Measurements from ENCODE around the gene NAPB.
"Not testable (repeated sequence)": the region's sequence is repeated elsewhere in the genome, so short reads cannot be mapped to it uniquely, and the experiment has no call there.

The NAPB gene

GRCh38 chr20:23350904-23351838, 70.1 kb downstream of the NAPB start:
- in situ Hi-C loops (cut with MboI; ENCODE audit: low pct_unique_long_range_greater_than_20kb, low sequenced_read_pairs, unreplicated experiment), result no loop called here

GRCh38 chr20:23350196-23350903, 70.9 kb downstream of the NAPB start, which contains the start of gene NXT1:
Gene NXT1 (plus strand): TSS chr20:23350791. CDS start chr20:23354042, 3,251 bp downstream.
- in situ Hi-C loops (cut with MboI; ENCODE audit: low pct_unique_long_range_greater_than_20kb, low sequenced_read_pairs, unreplicated experiment), result no loop called here
- peak; percentile 92 for DNase-seq (ENCODE audit: low spot score)

More at GRCh38 chr20:23350904-23351838, 70.1 kb downstream of the NAPB start:
- TF ChIP-seq, protein P1, sequence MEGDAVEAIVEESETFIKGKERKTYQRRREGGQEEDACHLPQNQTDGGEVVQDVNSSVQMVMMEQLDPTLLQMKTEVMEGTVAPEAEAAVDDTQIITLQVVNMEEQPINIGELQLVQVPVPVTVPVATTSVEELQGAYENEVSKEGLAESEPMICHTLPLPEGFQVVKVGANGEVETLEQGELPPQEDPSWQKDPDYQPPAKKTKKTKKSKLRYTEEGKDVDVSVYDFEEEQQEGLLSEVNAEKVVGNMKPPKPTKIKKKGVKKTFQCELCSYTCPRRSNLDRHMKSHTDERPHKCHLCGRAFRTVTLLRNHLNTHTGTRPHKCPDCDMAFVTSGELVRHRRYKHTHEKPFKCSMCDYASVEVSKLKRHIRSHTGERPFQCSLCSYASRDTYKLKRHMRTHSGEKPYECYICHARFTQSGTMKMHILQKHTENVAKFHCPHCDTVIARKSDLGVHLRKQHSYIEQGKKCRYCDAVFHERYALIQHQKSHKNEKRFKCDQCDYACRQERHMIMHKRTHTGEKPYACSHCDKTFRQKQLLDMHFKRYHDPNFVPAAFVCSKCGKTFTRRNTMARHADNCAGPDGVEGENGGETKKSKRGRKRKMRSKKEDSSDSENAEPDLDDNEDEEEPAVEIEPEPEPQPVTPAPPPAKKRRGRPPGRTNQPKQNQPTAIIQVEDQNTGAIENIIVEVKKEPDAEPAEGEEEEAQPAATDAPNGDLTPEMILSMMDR (IDR thresholded peaks at IDR 0.05; ENCODE audit: extremely low read depth, insufficient read depth, missing control alignments), result no peak
- DNase-seq (ENCODE audit: low spot score), result peak; percentile 70

DNA sequence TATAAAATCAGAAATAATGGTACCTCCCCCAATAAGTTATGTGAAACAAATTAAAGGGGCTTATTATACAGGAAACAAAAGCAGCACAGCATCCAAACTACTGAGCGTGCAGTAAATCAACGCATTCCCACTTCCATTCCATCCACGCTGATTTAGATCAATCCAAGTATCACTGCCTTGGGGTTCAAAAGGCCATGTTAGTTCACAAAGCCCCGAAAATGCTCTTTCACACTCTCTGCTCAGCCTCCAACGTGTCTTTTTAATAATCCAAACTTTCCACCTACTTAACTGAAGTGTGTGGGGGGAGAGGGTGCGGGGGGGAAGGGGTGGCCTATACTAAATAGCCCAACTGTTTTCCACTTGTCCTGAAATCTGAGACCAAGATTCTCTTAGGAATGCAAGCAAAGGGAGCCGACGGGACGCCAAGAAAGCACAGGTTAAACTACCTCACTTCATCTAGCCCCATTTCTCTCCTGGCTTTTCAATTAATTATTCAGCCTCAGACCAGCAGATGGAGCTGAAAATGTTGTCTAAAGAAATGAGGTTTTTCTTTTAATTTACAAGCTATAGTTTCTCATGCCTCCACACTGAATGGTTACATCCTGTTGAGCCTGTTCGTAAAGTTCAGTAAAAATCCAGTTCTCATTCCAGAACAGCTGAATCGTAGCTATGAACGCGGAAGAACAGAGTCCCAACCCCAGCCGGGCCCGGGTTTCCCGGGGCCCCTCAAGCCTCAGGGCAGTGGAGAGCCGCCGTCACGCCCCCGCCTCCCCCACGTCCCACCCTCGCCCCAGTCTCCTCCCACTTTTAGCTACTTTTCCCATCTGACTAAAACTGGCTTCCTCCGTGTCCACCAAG, 71.7 kb downstream of the NAPB start:
- DNase-seq (ENCODE audit: low spot score), result peak; percentile 76
- TF ChIP-seq, protein P1 (IDR thresholded peaks at IDR 0.05; ENCODE audit: extremely low read depth, insufficient read depth, missing control alignments), result peak; percentile 42
- in situ Hi-C loops (cut with MboI; ENCODE audit: low pct_unique_long_range_greater_than_20kb, low sequenced_read_pairs, unreplicated experiment), result loop anchor here (25.0 kb wide), 1 partner anchor 287 kb away; no protein-coding TSS in a partner anchor

More at GRCh38 chr20:23350196-23350903, 70.9 kb downstream of the NAPB start, which contains the start of gene NXT1:
- TF ChIP-seq, protein P1 (IDR thresholded peaks at IDR 0.05; ENCODE audit: extremely low read depth, insufficient read depth, missing control alignments), result peak; percentile 33

- in situ Hi-C loops (cut with MboI; ENCODE audit: low pct_unique_long_range_greater_than_20kb, low sequenced_read_pairs, unreplicated experiment), result loop anchor here (25.0 kb wide), 1 partner anchor 286 kb away; no protein-coding TSS in a partner anchor
Measured at GRCh38 chr20:23348510-23348909, 72.8 kb downstream of the NAPB start.

DNA sequence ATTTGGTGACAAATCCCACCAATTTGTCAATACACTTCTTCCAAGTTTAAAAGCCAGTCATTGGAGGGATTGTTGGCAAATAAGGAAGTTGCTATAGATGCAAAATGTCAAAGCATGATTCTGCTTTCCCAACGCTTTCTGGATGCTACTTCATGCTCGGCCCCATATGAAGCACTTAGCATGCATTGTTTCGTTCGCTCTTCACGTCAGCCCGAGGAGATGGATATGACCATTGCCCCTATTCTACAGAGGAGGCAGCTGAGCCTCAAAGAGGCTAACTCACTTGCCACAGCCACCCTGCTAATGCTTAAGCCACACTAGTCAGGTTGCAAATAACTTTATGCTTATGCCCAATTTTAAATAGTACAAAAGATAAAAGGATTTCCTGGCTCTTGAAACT, 73.5 kb downstream of the NAPB start:
- DNase-seq (ENCODE audit: low spot score), result no peak
- in situ Hi-C loops (cut with MboI; ENCODE audit: low pct_unique_long_range_greater_than_20kb, low sequenced_read_pairs, unreplicated experiment), result loop anchor here (25.0 kb wide), 1 partner anchor 285 kb away; no protein-coding TSS in a partner anchor
- TF ChIP-seq, protein P1 (IDR thresholded peaks at IDR 0.05; ENCODE audit: extremely low read depth, insufficient read depth, missing control alignments), result no peak

More at GRCh38 chr20:23348510-23348909, 72.8 kb downstream of the NAPB start:
- not testable (repeated sequence) for DNase-seq (ENCODE audit: low spot score)

DNA sequence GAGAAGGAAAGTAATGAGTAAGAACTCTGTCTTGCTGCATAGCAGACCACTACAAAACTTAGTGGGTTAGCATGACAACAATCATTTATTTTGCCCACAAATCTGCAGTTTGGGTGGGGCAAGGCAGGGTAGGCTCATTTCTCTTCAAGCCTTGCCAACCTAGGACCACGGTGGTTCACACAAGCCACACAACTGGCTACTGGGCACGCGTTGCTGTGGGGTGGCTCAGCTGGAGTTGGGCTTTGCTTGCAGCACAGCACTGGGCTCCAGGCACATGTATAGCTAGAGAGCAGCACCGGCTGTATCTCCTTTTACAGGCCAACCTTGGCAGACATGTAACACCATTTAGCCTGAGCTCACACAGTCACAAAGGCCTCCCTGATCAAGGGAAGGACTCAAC, 75.3 kb downstream of the NAPB start:
- in situ Hi-C loops (cut with MboI; ENCODE audit: low pct_unique_long_range_greater_than_20kb, low sequenced_read_pairs, unreplicated experiment), result loop anchor here (25.0 kb wide), 1 partner anchor 284 kb away; no protein-coding TSS in a partner anchor
- no peak for DNase-seq (ENCODE audit: low spot score)
- TF ChIP-seq, protein P1 (IDR thresholded peaks at IDR 0.05; ENCODE audit: extremely low read depth, insufficient read depth, missing control alignments), result no peak

Measured in GM13977 (cell line).